IMR-90 (cell line): ENCODE data around the gene ABT1. TPM values are rescaled to one million over a fixed set of nuclear protein-coding genes. Genes with fewer than 3 reads are reported as not detected.

ENCODE experiments used
- ATAC-seq: fragments of 200-7000 bp; cut with Tn5 transposase; 2 replicates; pipeline ENCODE4 v1.9.1; 2020; ENCODE audit warnings: low read depth, mild to moderate bottlenecking, moderate library complexity
- BruUV-seq: library from RNA; stranded (reverse); fragments of 400-500 nt; replicated peaks from 2 replicates; lab custom pipeline; 2021; lab: Mats Ljungman, UMichigan
- CTCF ChIA-PET: fragments of 300-600 bp; formaldehyde crosslinking; extraction: SDS; loops from one replicate; lab custom pipeline; 2021; ENCODE audit warnings: antibody characterized with exemption; lab: Yijun Ruan, JAX
- POLR2A ChIA-PET: fragments of 300-600 bp; sonication (Branson Sonifier 250); formaldehyde crosslinking; loops from one replicate; lab custom pipeline; 2022; ENCODE audit warnings: antibody characterized with exemption; ENCODE audit not compliant: unreplicated experiment; lab: Charles Lee
- DNase-seq: peaks from one replicate; pipeline ENCODE4 v3.0.0; 2013
- H2AFZ ChIP-seq: replicated peaks from 2 replicates; pipeline ENCODE3; 2013; ENCODE audit warnings: low read length, mild to moderate bottlenecking; ENCODE audit not compliant: poor library complexity
- H2AK5ac ChIP-seq: 2 replicates; pipeline ENCODE4 v1.6.1; 2013; ENCODE audit warnings: low read depth, low read length, inconsistent platforms
- H2AK9ac ChIP-seq: replicated peaks from 2 replicates; pipeline ENCODE3; 2013; ENCODE audit warnings: mild to moderate bottlenecking, low read depth, low read length, moderate library complexity; ENCODE audit not compliant: poor library complexity
- H2BK120ac ChIP-seq: 2 replicates; pipeline ENCODE4 v1.6.1; 2013; ENCODE audit warnings: low read depth, low read length, inconsistent platforms
- H2BK15ac ChIP-seq: 3 replicates; pipeline ENCODE4 v1.6.1; 2013; ENCODE audit warnings: low read depth, low read length, inconsistent platforms
- H2BK20ac ChIP-seq: 2 replicates; pipeline ENCODE4 v1.6.1; 2013; ENCODE audit warnings: low read depth, mild to moderate bottlenecking, inconsistent platforms, low read length, moderate library complexity
- H2BK5ac ChIP-seq: 2 replicates; pipeline ENCODE4 v1.6.1; 2013; ENCODE audit warnings: mild to moderate bottlenecking, low read depth, low read length, inconsistent platforms; ENCODE audit not compliant: poor library complexity, severe bottlenecking
- H3K14ac ChIP-seq: replicated peaks from 2 replicates; pipeline ENCODE4 v1.6.1; 2013; ENCODE audit warnings: low read depth, low read length, inconsistent platforms
- H3K18ac ChIP-seq: 2 replicates; pipeline ENCODE4 v1.6.1; 2013; ENCODE audit warnings: low read depth, low read length, control low read depth
- H3K23ac ChIP-seq: 2 replicates; pipeline ENCODE4 v1.6.1; 2013; ENCODE audit warnings: low read depth, low read length, inconsistent platforms
- H3K27ac ChIP-seq: 2 replicates; pipeline ENCODE4 v1.5.1; 2013; ENCODE audit warnings: mild to moderate bottlenecking, control low read depth, low read length; ENCODE audit not compliant: insufficient read depth
- H3K27me3 ChIP-seq: 2 replicates; pipeline ENCODE4 v1.6.1; 2013; ENCODE audit warnings: low read length; ENCODE audit not compliant: control insufficient read depth, insufficient read depth
- H3K36me3 ChIP-seq: 2 replicates; pipeline ENCODE4 v1.6.1; 2013; ENCODE audit warnings: low read length, mixed read lengths; ENCODE audit not compliant: control insufficient read depth, insufficient read depth
- H3K4ac ChIP-seq: 2 replicates; pipeline ENCODE4 v1.6.1; 2013; ENCODE audit warnings: low read depth, low read length, inconsistent platforms
- H3K4me1 ChIP-seq: 2 replicates; pipeline ENCODE4 v1.6.1; 2013; ENCODE audit warnings: low read length, mixed read lengths; ENCODE audit not compliant: control insufficient read depth, insufficient read depth
- H3K4me2 ChIP-seq: 2 replicates; pipeline ENCODE4 v1.6.1; 2013; ENCODE audit warnings: low read depth, mild to moderate bottlenecking, control low read depth, low read length, moderate library complexity
- H3K4me3 ChIP-seq: 2 replicates; pipeline ENCODE4 v1.5.1; 2013; ENCODE audit warnings: low read depth, mild to moderate bottlenecking, control low read depth, low read length, moderate library complexity; ENCODE audit not compliant: insufficient read depth
- H3K56ac ChIP-seq: 2 replicates; pipeline ENCODE4 v1.6.1; 2013; ENCODE audit warnings: low read length, inconsistent platforms; ENCODE audit not compliant: insufficient read depth; ENCODE audit errors: extremely low read depth
- H3K79me1 ChIP-seq, 2 experiments: 2 replicates each; pipeline ENCODE4 v1.6.1; 2013; ENCODE audit warnings: low read length in 2 of 2, inconsistent platforms in 1 of 2, low read depth in 1 of 2
- H3K9ac ChIP-seq: 2 replicates; pipeline ENCODE4 v1.6.1; 2013; ENCODE audit warnings: low read depth, low read length, control low read depth
- H3K9me1 ChIP-seq: 2 replicates; pipeline ENCODE4 v1.6.1; 2013; ENCODE audit warnings: low read length, inconsistent platforms; ENCODE audit not compliant: insufficient read depth
- H3K9me3 ChIP-seq: 2 replicates; pipeline ENCODE4 v1.6.1; 2013; ENCODE audit warnings: low read length; ENCODE audit not compliant: control insufficient read depth, insufficient read depth
- H4K20me1 ChIP-seq: 2 replicates; pipeline ENCODE4 v1.6.1; 2013; ENCODE audit warnings: low read length, inconsistent platforms; ENCODE audit not compliant: insufficient read depth
- H4K5ac ChIP-seq: 2 replicates; pipeline ENCODE4 v1.6.1; 2013; ENCODE audit warnings: mild to moderate bottlenecking, low read depth, low read length, control low read depth
- H4K8ac ChIP-seq, 2 experiments: 2 replicates each; pipeline ENCODE4 v1.6.1; 2013; ENCODE audit warnings: low read depth in 2 of 2, low read length in 2 of 2, control low read depth in 1 of 2, inconsistent platforms in 1 of 2
- H4K91ac ChIP-seq: 2 replicates; pipeline ENCODE4 v1.6.1; 2013; ENCODE audit warnings: low read depth, low read length, inconsistent platforms; ENCODE audit not compliant: insufficient read depth
- FOS ChIP-seq: fragments of 150-350 bp; IDR thresholded peaks from 2 replicates; pipeline ENCODE4 v1.6.1; 2016; ENCODE audit warnings: low read depth, low read length
- POLR2A ChIP-seq: IDR thresholded peaks from 2 replicates; pipeline ENCODE4 v1.6.1; 2012; ENCODE audit warnings: mild to moderate bottlenecking, low read depth, low read length
- RCOR1 ChIP-seq: IDR thresholded peaks from 2 replicates; pipeline ENCODE4 v1.6.1; 2012; ENCODE audit warnings: mild to moderate bottlenecking, low read length, improper control_type of control experiment; ENCODE audit not compliant: insufficient replicate concordance
- WGBS, 2 experiments: methylation state at CpG; one replicate each; pipeline versions ENCODE4 v1.1.5 to v1.1.7; 2013; ENCODE audit warnings: missing lambda C conversion rate in 2 of 2; ENCODE audit not compliant: insufficient read length in 1 of 2; ENCODE audit errors: extremely low coverage in 2 of 2; 5-methylcytosine and 5-hydroxymethylcytosine counted together
- dilution Hi-C: fragments of 300-500 bp; cut with HindIII; formaldehyde crosslinking; loops from one replicate; pipeline ENCODE4 v1.14.3; 2018; ENCODE audit warnings: low sequenced_read_pairs; ENCODE audit not compliant: unreplicated experiment
- in situ Hi-C: fragments of 300-500 bp; cut with MboI; formaldehyde crosslinking; loops from 3 replicates; pipeline ENCODE4 v1.14.3; 2019; ENCODE audit warnings: low sequenced_read_pairs, inconsistent platforms, mixed read lengths
- intact Hi-C: fragments of 100-400 bp; cut with micrococcal nuclease; formaldehyde crosslinking; loops from 2 replicates; pipeline ENCODE4 v1.10.0; 2022
- polyA plus RNA-seq, 3 experiments: library from polyadenylated mRNA; depleted of rRNA; stranded (reverse); fragments of >200 nt; gene quantifications; 2 replicates each; pipeline ENCODE4 v1.2.3, GENCODE V29; 2012; ENCODE audit warnings: low replicate concordance in 1 of 3
- total RNA-seq: library from RNA; depleted of rRNA; stranded (reverse); fragments of >200 nt; gene quantifications from 2 replicates; pipeline ENCODE4 v1.2.3, GENCODE V29; 2012

Gene ABT1
- total and polyA plus RNA-seq, 2 of the 4 experiments (the other 2 are of a cell fraction), result 15.2 to 15.4 TPM

DNA sequence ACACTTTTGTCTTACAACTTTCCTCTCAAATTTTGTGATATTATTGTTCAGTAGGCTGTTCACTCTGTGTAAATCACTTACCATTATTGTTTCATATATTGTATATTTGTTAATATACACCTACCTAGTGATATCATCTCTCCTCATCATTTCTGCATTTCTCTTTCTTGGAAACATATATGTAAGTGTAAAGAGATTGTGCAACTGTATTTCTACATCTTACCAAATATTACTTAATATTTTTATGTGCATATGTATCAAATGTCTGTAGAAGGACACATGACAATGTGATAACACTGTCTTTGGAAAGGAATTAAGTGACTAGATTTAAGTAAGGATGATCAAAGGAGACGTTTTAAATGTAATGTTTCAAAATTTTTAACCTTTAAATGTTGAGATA, 32.6 kb downstream of the ABT1 start:
- no peaks in the 10 kb centered on the region for H3K27me3 ChIP-seq
- no peak overlapping the region for H3K9ac ChIP-seq
- H3K9me3 ChIP-seq, result no peaks in the 10 kb centered on the region
- no peak overlapping the region for H3K27ac ChIP-seq
- no peak overlapping the region for H2AK5ac ChIP-seq
- DNase-seq, result no peak
- ChIA-PET CTCF (no interaction called here), POLR2A (no interaction called here)
- no CpG with 5 or more reads among the region's 1 CpG for WGBS, 2 experiments
- no peak for ATAC-seq
- no peak overlapping the region for H2BK20ac ChIP-seq
- no peak overlapping the region for H3K4me3 ChIP-seq
- no peak overlapping the region for H2AFZ ChIP-seq
- no peaks in the 10 kb centered on the region for H4K20me1 ChIP-seq
- no peak overlapping the region for H4K8ac ChIP-seq
- no peak overlapping the region for H3K56ac ChIP-seq
- no peak overlapping the region for H4K91ac ChIP-seq
- no peaks in the 10 kb centered on the region for H3K9me1 ChIP-seq
- H3K23ac ChIP-seq, result no peak overlapping the region
- no peak overlapping the region for H3K18ac ChIP-seq
- no peak overlapping the region for H2BK15ac ChIP-seq
- H2BK5ac ChIP-seq, result no peak overlapping the region
- TF ChIP-seq FOS (no peak), RCOR1 (no peak), POLR2A (no peak)
- H3K4me1 ChIP-seq, result no peaks in the 10 kb centered on the region
- no peak overlapping the region for H3K14ac ChIP-seq
- no TSS peak for BruUV-seq
- no peak overlapping the region for H3K4me2 ChIP-seq
- H4K5ac ChIP-seq, result no peak overlapping the region
- peaks cover 3% of the 10 kb centered on the region; the same call in 1 of the 2 replicates for H3K36me3 ChIP-seq
- intact Hi-C loops (no loop called here), in situ Hi-C loops (no loop called here), dilution Hi-C loops (no loop called here)
- H2AK9ac ChIP-seq, result no peak overlapping the region
- no peak overlapping the region for H3K4ac ChIP-seq
- H2BK120ac ChIP-seq, result no peak overlapping the region
- H3K79me1 ChIP-seq, result no peaks in the 10 kb centered on the region
